Measurements from ENCODE around the gene ATP11B. TPM values are rescaled to one million over a fixed set of nuclear protein-coding genes. Genes with fewer than 3 reads are reported as not detected.

Gene ATP11B
- total and polyA plus RNA-seq, 10 of the 15 experiments (the other 5 are each of a cell fraction or from before 2014, with no cell fraction given): 10.3 to 66.9 (median 36.7) TPM

DNA sequence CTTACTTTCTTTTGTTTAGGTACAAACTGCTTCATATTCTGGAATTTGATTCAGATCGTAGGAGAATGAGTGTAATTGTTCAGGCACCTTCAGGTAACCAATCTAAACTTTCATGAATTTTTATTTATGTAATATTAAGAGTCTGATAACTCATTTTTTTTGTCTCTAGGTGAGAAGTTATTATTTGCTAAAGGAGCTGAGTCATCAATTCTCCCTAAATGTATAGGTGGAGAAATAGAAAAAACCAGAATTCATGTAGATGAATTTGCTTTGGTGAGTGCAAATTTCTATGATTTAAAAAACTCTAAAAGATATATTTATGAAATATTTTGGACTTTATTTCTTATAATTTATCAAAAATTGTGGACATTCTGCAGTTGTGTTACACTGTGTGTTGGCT is 75.8 kb downstream of the ATP11B start:
- no peaks in the 10 kb centered on the region for H3K79me2 ChIP-seq (ENCODE audit: control insufficient read depth, insufficient read depth, low read length)
- H3K9ac ChIP-seq (ENCODE audit: control insufficient read depth, insufficient read depth, low read length): no peak overlapping the region
- 81% methylated on average over 1 of the region's 1 CpG for WGBS (ENCODE audit: insufficient coverage, insufficient replicate concordance, low lambda C conversion rate, missing lambda C conversion rate)
- ChIA-PET CTCF (interaction anchor here (1.7 to 3.0 kb wide), 2 partner anchors 33 to 155 kb away, joined by 4 to 20 read pairs; no protein-coding TSS in a partner anchor), POLR2A (no interaction called here), RAD21 (ENCODE audit: unreplicated experiment) (interaction anchor here (1.1 kb wide), 1 partner anchor 153 kb away, joined by 3 read pairs; no protein-coding TSS in a partner anchor), SMC1A (ENCODE audit: uncharacterized antibody, unreplicated experiment) (interaction anchor here (1.3 to 2.0 kb wide), 4 partner anchors 11 to 156 kb away, joined by 3 to 17 read pairs (median 5); no protein-coding TSS in a partner anchor)
- BruUV-seq (replicated peaks): no TSS peak
- H3K4me2 ChIP-seq (ENCODE audit: control insufficient read depth, insufficient read depth): no peak overlapping the region
- DNase-seq (ENCODE audit: low read depth, low spot score) (no peak), FAIRE-seq (no peak), ATAC-seq (no peak)
- peaks cover 0 to 23% of the 10 kb centered on the region in 2 experiments; a peak in 3 of 4 replicates for H3K36me3 ChIP-seq (ENCODE audit: control insufficient read depth in 2 of 2, insufficient read depth in 2 of 2, low read length in 1 of 2)
- H3K4me1 ChIP-seq (ENCODE audit: control insufficient read depth, insufficient read depth, low read length): no peaks in the 10 kb centered on the region
- H4K20me1 ChIP-seq (ENCODE audit: control insufficient read depth, insufficient read depth): no peaks in the 10 kb centered on the region
- intact Hi-C loops (cut with micrococcal nuclease; ENCODE audit: unreplicated experiment) (no loop called here), in situ Hi-C loops (cut with MboI) (no loop called here)
- no peaks in the 10 kb centered on the region for H3K9me3 ChIP-seq (replicated peaks; ENCODE audit: control insufficient read depth, insufficient read depth, low read length)
- TF ChIP-seq CEBPB (IDR thresholded peaks at IDR 0.05; ENCODE audit: borderline replicate concordance in 1 of 2, low read depth in 2 of 2, low read length in 2 of 2) (no peak), RBBP5 (conservative IDR thresholded peaks at IDR 0.05) (no peak), IRF4 (IDR thresholded peaks at IDR 0.05; ENCODE audit: low read depth, low read length) (no peak), SIX5 (IDR thresholded peaks at IDR 0.05; ENCODE audit: low read depth, low read length, severe bottlenecking) (no peak), CBX5 (IDR thresholded peaks at IDR 0.05; ENCODE audit: low read depth) (no peak), HDGF (IDR thresholded peaks at IDR 0.05) (no peak), YBX1 (IDR thresholded peaks at IDR 0.05) (no peak), FOS (IDR thresholded peaks at IDR 0.05; ENCODE audit: borderline replicate concordance, extremely low read depth, insufficient read length) (no peak), TBL1XR1 (IDR thresholded peaks at IDR 0.05; ENCODE audit: low read depth, low read length) (no peak), HDAC2 (IDR thresholded peaks at IDR 0.05) (no peak), SMAD1 (IDR thresholded peaks at IDR 0.05; ENCODE audit: low read depth, partially characterized antibody) (no peak), NFXL1 (IDR thresholded peaks at IDR 0.05; ENCODE audit: borderline replicate concordance) (no peak), RAD21 (IDR thresholded peaks at IDR 0.05; ENCODE audit: insufficient read depth, low read depth, low read length) (no peak)
- TF ChIP-seq, protein P1, sequence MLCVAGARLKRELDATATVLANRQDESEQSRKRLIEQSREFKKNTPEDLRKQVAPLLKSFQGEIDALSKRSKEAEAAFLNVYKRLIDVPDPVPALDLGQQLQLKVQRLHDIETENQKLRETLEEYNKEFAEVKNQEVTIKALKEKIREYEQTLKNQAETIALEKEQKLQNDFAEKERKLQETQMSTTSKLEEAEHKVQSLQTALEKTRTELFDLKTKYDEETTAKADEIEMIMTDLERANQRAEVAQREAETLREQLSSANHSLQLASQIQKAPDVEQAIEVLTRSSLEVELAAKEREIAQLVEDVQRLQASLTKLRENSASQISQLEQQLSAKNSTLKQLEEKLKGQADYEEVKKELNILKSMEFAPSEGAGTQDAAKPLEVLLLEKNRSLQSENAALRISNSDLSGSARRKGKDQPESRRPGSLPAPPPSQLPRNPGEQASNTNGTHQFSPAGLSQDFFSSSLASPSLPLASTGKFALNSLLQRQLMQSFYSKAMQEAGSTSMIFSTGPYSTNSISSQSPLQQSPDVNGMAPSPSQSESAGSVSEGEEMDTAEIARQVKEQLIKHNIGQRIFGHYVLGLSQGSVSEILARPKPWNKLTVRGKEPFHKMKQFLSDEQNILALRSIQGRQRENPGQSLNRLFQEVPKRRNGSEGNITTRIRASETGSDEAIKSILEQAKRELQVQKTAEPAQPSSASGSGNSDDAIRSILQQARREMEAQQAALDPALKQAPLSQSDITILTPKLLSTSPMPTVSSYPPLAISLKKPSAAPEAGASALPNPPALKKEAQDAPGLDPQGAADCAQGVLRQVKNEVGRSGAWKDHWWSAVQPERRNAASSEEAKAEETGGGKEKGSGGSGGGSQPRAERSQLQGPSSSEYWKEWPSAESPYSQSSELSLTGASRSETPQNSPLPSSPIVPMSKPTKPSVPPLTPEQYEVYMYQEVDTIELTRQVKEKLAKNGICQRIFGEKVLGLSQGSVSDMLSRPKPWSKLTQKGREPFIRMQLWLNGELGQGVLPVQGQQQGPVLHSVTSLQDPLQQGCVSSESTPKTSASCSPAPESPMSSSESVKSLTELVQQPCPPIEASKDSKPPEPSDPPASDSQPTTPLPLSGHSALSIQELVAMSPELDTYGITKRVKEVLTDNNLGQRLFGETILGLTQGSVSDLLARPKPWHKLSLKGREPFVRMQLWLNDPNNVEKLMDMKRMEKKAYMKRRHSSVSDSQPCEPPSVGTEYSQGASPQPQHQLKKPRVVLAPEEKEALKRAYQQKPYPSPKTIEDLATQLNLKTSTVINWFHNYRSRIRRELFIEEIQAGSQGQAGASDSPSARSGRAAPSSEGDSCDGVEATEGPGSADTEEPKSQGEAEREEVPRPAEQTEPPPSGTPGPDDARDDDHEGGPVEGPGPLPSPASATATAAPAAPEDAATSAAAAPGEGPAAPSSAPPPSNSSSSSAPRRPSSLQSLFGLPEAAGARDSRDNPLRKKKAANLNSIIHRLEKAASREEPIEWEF (IDR thresholded peaks at IDR 0.05; ENCODE audit: insufficient replicate concordance, low read depth, low read length): no peak
- TF ChIP-seq, protein P2, sequence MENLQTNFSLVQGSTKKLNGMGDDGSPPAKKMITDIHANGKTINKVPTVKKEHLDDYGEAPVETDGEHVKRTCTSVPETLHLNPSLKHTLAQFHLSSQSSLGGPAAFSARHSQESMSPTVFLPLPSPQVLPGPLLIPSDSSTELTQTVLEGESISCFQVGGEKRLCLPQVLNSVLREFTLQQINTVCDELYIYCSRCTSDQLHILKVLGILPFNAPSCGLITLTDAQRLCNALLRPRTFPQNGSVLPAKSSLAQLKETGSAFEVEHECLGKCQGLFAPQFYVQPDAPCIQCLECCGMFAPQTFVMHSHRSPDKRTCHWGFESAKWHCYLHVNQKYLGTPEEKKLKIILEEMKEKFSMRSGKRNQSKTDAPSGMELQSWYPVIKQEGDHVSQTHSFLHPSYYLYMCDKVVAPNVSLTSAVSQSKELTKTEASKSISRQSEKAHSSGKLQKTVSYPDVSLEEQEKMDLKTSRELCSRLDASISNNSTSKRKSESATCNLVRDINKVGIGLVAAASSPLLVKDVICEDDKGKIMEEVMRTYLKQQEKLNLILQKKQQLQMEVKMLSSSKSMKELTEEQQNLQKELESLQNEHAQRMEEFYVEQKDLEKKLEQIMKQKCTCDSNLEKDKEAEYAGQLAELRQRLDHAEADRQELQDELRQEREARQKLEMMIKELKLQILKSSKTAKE (IDR thresholded peaks at IDR 0.05; ENCODE audit: low read depth, poor library complexity, severe bottlenecking): no peak
- TF ChIP-seq, protein P3, sequence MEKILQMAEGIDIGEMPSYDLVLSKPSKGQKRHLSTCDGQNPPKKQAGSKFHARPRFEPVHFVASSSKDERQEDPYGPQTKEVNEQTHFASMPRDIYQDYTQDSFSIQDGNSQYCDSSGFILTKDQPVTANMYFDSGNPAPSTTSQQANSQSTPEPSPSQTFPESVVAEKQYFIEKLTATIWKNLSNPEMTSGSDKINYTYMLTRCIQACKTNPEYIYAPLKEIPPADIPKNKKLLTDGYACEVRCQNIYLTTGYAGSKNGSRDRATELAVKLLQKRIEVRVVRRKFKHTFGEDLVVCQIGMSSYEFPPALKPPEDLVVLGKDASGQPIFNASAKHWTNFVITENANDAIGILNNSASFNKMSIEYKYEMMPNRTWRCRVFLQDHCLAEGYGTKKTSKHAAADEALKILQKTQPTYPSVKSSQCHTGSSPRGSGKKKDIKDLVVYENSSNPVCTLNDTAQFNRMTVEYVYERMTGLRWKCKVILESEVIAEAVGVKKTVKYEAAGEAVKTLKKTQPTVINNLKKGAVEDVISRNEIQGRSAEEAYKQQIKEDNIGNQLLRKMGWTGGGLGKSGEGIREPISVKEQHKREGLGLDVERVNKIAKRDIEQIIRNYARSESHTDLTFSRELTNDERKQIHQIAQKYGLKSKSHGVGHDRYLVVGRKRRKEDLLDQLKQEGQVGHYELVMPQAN (conservative IDR thresholded peaks at IDR 0.05): no peak
- H3K27me3 ChIP-seq (replicated peaks in 1 of 2; ENCODE audit: control insufficient read depth in 2 of 2, insufficient read depth in 2 of 2, low read length in 1 of 2): no peaks in the 10 kb centered on the region
- H3K27ac ChIP-seq (ENCODE audit: control insufficient read depth, insufficient read depth): no peak overlapping the region
- no peak overlapping the region for H2AFZ ChIP-seq (ENCODE audit: control insufficient read depth, low read depth, low read length)
- no peak overlapping the region for H3K4me3 ChIP-seq
